GOT3 (cell line): ENCODE measurements around the gene EDIL3.
"Not testable (repeated sequence)": the region's sequence is repeated elsewhere in the genome, so short reads cannot be mapped to it uniquely, and the experiment has no call there.

Experiments
- DNase-seq: peaks from one replicate; lab custom pipeline; 2025; ENCODE audit warnings: mixed read lengths; lab: John Stamatoyannopoulos, UW

Gene EDIL3

DNA sequence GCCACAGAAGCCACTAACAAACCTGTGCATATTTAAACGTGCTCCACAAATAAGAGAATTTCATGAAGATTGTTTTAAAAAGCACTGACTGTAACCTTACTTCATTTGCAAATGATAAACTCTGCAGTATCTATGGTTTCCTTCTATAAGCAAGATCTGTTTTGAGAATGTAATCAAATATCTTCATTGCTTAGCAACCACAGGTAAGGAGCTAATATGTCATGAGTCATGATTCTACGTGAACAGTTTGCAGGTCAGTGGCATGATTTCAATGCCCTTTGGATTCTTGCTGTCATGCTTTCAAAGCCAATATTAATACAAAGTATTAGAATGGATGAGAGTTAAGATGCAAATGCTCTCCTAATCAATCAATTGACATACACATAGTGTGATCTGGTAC, 325.0 kb downstream of the EDIL3 start:
- no peak for DNase-seq

DNA sequence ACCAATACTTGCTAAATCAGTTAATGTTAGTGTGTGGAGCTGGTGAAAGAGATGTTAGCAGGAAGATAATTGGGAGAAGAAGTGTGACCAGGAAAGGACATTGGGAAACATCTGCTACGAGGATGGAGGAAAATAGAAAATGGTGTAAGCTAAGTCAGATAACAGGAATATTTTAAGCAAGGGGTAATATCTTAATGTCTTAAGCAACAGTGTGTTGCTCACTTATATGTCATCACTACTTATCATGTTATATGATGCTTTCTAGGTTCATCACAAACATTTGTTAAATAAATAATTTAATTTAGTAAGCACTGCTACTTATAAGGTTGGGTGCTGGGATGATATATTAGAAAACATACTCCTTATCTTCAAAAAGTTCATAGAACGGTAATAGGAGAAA, 326.1 kb downstream of the EDIL3 start:
- no peak for DNase-seq

GRCh38 chr5:84057211-84057610, 327.5 kb downstream of the EDIL3 start:
- DNase-seq: no peak

GRCh38 chr5:84045964-84046363, 338.7 kb downstream of the EDIL3 start:
- DNase-seq: no peak

- DNase-seq: no peak
These were observed 347.8 kb downstream of the EDIL3 start for GRCh38 chr5:84036842-84037241.

GRCh38 chr5:84032324-84032723, 352.4 kb downstream of the EDIL3 start:
- no peak for DNase-seq

DNA sequence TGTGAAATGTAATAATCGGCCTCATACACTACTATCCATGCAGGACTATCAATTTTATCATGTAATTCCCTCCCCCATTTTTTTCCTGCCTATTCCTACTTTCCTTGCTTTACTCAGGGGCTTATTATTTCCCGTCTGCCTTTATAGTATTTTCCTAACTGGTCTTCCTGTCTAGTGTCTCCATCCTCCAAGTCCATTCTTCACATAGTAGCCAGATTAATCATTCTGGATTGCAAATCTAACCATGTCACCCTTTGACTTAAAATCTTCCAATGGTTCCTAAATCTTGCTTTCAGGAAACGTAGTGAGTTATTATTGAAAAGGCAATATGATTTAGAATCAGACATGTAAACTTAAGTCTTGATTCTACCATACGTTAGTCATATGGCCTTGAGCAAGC, 356.6 kb downstream of the EDIL3 start:
- no peak for DNase-seq

DNA sequence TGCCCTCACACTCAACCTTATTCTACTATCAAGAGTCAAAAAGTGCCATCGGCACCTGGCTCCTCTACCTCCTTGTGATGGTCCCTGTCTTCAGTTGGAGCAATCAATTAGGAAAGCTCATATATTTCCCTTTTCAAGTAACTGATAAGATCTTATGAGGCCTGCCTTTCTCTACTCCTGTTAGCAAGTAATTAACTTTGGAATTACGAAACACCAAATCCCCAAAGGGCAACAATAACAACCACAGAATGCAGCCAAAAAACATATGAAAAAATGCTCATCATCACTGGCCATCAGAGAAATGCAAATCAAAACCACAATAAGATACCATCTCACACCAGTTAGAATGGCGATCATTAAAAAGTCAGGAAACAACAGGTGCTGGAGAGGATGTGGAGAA, 366.2 kb downstream of the EDIL3 start:
- not testable (repeated sequence) for DNase-seq

- no peak for DNase-seq
These were observed 367.0 kb downstream of the EDIL3 start for GRCh38 chr5:84017523-84018172.

DNA sequence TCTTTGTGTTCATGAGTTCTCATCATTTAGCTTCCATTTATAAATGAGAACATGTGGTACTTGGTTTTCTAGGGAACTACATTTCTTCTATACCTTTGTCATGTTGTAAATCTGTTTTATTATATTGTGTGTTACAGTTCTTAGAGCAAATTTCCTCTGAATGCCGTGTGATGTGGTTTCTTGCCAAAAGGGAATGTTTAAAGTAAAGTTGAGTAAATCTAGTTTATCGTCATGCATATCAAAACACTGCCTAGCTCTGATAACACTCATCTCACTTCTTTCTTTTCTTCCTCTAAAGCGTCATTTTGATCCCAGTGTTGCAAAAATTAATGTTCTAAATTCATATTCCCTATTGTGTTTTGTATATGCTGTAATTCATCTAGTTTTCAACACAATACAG, 368.6 kb downstream of the EDIL3 start:
- no peak for DNase-seq

DNA sequence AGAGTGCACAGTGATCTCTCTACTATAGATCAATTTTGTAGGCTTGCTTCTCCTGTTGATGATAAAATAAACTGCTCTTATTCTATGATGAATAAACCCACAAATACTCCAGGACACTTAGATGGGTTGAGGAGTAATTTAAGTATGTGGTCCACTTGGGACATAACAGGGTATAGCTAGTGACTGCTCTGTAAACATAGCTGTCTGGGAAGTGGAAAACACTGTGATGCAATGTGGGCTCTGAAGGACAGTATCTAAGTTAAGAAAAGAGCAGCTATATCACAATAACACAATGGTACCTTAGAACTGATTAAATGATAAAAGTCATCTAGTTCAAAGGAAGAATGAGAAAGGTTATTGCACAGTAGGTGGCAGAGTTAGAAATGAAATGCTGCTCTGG, 369.7 kb downstream of the EDIL3 start:
- no peak for DNase-seq

GRCh38 chr5:83993803-83994202, 390.9 kb downstream of the EDIL3 start:
- no peak for DNase-seq

DNA sequence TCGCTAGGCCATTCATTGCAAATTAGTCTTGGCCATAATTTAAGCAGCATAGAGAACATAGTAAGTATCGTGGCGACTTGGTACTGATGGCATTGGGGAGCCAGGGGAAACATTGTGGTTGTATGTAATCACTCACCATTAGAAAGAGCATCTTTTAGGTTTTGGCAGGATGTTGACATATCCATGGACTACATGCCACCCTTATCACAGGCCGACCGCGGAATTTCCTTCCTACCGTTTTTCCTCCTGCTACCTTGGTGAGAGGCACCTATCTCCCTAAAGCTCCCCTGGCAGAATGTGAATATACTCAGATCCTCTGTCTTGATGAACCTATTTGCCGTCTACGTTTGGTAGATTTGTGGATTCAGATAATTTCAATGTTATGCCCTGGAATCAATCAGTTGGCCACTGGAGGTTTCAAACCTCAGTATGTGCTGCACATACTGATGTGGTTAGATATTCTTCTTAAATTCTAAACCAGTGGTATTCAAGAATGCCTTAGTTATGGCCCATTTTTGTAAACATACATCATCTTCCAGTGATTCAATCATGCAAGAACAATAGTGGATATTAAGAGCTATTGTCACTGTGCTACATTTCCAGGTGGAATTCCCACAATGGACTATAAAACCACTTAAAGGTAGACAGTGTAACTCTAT, 393.0 kb downstream of the EDIL3 start:
- no peak for DNase-seq

DNA sequence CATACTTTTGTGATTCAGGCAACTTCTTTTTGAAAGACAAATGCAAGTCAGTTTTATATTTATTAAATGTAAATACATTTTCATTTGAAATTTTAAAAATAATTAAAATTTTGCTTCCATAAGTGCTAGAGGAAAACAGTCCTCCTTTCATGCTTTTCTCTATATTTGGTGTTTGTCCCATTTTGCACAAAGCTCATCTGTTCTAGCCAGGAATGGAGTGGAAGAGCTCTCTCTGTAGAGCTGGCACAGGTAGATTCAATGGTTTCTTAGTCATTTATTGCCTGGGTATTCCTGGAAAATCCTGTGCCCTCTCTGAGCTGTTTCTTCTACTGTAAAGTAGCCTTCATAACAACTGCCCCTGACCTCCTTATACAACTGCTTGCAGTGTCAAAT, 396.4 kb downstream of the EDIL3 start:
- no peak for DNase-seq

DNA sequence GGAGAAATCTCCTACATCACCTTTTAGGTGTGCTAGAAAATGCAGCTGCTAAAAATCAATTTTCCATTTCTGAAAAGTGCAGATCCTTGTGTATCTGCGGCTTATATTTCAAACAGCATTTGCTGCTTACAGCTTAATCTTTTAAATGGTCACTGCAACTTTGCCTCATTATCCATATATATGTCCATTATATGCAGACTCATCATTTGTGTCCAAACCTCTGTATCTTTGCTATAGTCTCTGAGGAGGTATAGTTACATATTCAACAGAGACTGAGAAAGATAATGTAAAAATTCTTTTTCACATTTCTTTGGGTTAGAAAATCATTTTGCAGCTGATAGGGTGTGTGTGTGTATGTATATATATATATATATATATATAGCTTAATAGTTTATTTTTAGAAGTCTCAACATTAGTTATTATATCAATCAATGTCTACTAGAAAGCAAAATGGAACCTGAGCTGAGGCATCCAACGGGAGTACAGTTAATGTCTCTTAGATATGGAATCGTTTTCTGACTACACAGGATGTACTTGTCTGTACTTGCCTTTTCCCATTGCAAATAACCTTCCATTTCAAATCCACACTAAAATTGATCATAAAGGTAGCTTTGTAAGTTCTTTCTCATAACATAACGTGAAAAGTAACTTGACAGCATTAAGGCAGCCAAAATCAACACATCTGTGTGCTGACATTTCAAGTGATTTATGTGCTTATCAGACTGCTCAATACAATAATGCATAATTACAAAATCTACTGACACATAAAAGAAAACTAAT, 397.0 kb downstream of the EDIL3 start:
- DNase-seq: no peak

GRCh38 chr5:83983852-83984251, 400.8 kb downstream of the EDIL3 start:
- DNase-seq: no peak

DNA sequence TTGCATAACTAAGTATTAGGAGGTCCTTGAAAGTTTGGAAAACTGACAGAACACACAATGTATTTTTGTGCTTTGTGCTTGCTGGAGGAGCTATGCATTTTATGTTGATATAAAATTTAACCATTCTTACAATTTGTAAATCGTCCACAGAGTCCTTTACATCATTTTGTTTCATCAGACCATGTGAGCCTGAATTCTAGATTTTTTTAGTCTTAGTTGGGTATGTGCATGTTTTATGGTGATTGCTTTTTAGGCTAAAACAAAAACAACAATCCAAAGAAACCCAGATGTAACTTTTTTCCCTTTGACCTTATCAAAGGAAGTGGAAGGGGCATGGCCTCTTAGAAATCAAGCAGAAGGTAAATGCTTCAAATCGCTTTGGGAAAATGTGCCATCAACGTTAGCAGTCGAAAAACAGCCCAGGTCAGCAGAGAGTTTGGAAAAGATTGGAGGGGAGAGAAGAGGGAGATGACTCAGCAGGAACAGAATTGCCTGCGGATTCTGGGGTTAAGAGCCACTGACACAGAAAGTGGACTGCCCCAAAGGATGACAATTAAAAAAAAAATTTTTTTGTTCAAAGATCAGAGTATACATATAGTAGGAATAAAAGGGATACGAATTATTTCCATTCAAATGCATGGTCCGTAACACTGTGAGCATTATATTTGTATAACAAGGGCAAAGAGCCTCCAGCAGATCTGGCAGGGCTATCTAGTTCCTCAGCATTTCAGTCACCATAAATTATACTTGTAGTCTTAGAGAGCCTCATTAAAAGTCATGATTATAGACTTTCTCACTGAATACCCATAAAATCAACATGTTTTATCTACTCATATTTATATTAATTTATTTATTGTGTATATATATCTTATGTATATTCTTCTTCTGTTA, 410.5 kb downstream of the EDIL3 start:
- DNase-seq: no peak

DNA sequence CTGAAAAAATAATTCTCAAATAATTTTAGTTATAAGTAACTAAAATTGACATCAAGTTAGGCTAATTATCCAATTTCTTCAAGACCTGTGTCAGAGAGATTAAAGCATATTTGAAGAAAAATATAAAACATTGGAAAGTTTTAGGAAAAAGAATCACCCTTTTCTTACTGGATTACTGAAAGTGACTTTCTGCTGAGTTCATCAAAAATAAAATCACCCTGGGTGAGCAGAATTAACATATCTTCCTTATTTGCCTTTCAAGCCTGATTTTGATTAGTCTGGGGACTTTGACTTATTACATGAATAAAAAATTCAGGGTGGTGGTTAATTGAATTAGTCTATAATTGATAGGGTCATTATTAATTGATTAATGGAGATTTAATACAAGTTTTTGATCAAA, 411.8 kb downstream of the EDIL3 start:
- no peak for DNase-seq

GRCh38 chr5:83972236-83972635, 412.4 kb downstream of the EDIL3 start:
- DNase-seq: no peak

- no peak for DNase-seq
These were observed 417.3 kb downstream of the EDIL3 start for GRCh38 chr5:83967417-83967816.

DNA sequence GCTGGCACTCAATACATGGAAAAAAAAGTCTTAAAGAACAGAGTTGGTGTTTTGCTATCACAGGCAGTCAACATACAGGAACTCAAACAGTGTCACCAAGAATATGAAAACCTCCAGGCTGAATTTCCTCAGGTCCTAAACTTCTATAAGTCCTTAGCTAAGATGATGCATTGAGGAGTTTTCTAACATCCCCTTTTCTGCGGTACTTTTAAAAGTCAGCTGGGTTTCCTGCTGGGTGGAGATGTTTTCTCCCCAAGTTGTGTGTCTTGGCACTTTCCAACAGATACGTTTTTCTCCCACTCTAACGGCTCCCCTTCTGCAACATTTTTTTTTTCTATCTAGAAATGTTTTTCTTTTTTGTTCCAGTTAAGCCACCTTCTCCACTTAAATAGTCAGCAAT, 419.2 kb downstream of the EDIL3 start:
- no peak for DNase-seq

GRCh38 chr5:83964271-83964670, 420.4 kb downstream of the EDIL3 start:
- no peak for DNase-seq
